Measurements from ENCODE around the gene IL4I1. TPM values are rescaled to one million over a fixed set of nuclear protein-coding genes. Genes with fewer than 3 reads are reported as not detected.

IL4I1 gene
- total and polyA plus RNA-seq, 3 experiments from 2014 or later = 13.1 to 39.1 (median 35.6) TPM

DNA sequence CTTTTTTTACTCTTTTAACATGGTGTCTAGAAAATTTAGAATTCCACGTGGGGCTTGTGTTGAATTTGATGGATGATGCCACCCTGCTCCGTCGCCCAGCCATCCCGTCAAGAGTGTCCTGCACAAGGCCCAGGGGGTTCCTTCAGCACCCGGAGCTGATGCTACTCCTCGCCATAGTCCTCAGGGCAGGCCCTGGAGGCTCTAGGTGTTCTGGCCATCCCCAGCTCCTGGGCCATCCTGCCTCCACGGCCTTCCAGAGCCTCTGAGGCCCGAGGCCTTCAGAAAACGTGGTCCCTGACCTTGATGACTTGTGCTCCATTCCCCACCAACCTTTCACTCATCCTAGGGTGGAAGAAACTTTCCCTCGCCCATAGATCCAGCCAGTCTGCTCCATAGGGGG, 22.9 kb downstream of the IL4I1 start:
- H3K4me1 ChIP-seq (ENCODE audit: insufficient read depth, low read length) = peaks cover 32% of the 10 kb centered on the region
- peak overlapping the region in 1 of 7 donors; percentile 18 for H3K4me3 Mint-ChIP-seq
- H3K27me3 ChIP-seq (ENCODE audit: insufficient read depth, low read length, poor library complexity, severe bottlenecking) = no peaks in the 10 kb centered on the region
- H3K4me3 ChIP-seq (ENCODE audit: low read length) = no peak overlapping the region
- peak overlapping the region in 1 of 8 donors; percentile 39 for H3K27ac Mint-ChIP-seq
- peaks cover 21 to 38% (median 34%) of the 10 kb centered on the region in 3 donors for H3K4me1 Mint-ChIP-seq
- H3K27ac ChIP-seq (ENCODE audit: low read depth, low read length) = no peak overlapping the region
- H3K36me3 Mint-ChIP-seq = peaks cover 0 to 10% (median 2%) of the 10 kb centered on the region in 3 donors
- ChIA-PET CTCF (no interaction called here), POLR2A (interaction anchor here (0.5 kb wide), 1 partner anchor 63 kb away, joined by 3 read pairs; no protein-coding TSS in a partner anchor)
- H3K9me3 Mint-ChIP-seq = no peaks in the 10 kb centered on the region
- no peak for DNase-seq
- H3K9me3 ChIP-seq (ENCODE audit: low read length) = no peaks in the 10 kb centered on the region
- no peaks in the 10 kb centered on the region for H3K36me3 ChIP-seq (ENCODE audit: insufficient read depth, low read length)
- peaks cover 0 to 3% of the 10 kb centered on the region in 2 donors for H3K27me3 Mint-ChIP-seq

DNA sequence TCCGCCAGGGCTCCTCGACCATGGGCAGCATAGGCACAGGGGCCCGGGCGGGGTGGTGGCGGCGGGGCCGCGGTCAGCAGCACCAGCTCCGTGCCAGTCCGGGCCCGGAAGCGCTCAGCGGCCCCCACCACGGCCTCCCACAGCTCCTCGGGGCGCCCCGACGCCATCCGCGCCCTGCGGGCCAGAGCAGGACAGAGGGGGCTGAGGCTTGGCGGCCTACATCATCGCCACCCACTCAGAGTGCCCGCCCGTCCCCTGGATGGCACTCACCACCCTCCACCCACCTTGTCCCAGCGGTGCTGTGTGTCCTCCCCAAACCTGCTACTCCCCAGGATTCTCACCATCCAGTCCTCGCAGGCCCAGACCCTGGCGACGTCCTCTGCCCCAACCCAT, 23.6 kb downstream of the IL4I1 start:
- POLR2A ChIA-PET = no interaction called here
- no peak overlapping the region for H3K4me3 ChIP-seq (ENCODE audit: low read length)
- Mint-ChIP-seq H3K27ac (no peak overlapping the region), H3K27me3 (peaks cover 0 to 1% of the 10 kb centered on the region in 2 donors), H3K4me1 (peaks cover 18 to 31% (median 27%) of the 10 kb centered on the region in 3 donors), H3K36me3 (peaks cover 0 to 8% (median 2%) of the 10 kb centered on the region in 3 donors), H3K9me3 (peaks cover 0 to 3% (median 0%) of the 10 kb centered on the region in 5 donors), H3K4me3 (no peak overlapping the region)
- no peak for DNase-seq
- CTCF ChIA-PET = no interaction called here
- H3K27ac ChIP-seq (ENCODE audit: low read depth, low read length) = no peak overlapping the region
- no peaks in the 10 kb centered on the region for H3K9me3 ChIP-seq (ENCODE audit: low read length)
- H3K4me1 ChIP-seq (ENCODE audit: insufficient read depth, low read length) = peaks cover 32% of the 10 kb centered on the region
- H3K36me3 ChIP-seq (ENCODE audit: insufficient read depth, low read length) = no peaks in the 10 kb centered on the region
- H3K27me3 ChIP-seq (ENCODE audit: insufficient read depth, low read length, poor library complexity, severe bottlenecking) = no peaks in the 10 kb centered on the region

DNA sequence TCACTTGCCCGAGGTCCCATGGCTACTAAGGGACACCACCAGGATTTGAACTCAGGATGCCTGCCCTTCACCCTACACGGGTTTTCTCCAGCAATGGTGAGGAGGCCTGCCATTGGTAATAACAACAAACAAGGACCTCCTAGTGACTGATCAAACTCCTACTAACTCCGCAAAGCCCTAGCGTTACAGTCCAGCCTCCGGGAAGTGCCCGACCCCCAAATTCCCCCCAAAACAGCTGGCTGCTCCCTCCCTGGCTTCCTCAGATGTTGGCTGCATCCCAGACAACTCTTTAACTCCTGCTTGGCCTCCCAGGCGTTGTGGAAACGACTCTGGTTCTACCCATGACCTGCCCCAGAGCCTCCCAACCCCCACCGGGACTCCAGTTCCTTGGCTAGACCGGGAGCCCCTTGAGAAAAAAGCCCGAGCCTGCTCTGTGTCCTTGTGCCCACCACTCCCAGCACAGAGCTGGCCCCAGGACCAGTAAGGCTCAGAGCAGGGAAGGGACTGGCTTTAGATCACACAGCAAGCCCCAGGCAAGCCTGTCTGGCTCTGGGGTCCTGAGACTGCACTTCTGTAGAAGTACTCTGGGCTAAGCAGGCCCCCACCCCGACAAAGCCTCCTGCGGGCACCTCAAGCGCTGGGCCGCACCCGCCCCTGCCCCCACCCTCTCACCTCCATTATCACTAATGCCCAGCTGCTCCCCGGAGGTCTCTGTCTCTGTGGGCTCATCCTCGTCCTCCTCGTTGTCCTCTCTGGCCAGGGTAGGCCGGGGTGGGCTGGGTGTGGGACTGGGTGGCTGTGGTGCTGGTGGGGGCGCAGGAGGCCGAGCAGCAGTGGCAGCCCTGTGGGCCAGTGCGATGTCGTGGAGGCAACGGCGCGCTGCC, 24.2 kb downstream of the IL4I1 start:
- Histone ChIP-seq H3K4me1 (ENCODE audit: insufficient read depth, low read length) (peaks cover 36% of the 10 kb centered on the region), H3K27ac (ENCODE audit: low read depth, low read length) (no peak overlapping the region), H3K27me3 (ENCODE audit: insufficient read depth, low read length, poor library complexity, severe bottlenecking) (no peaks in the 10 kb centered on the region), H3K36me3 (ENCODE audit: insufficient read depth, low read length) (no peaks in the 10 kb centered on the region), H3K9me3 (ENCODE audit: low read length) (no peaks in the 10 kb centered on the region), H3K4me3 (ENCODE audit: low read length) (no peak overlapping the region)
- peaks cover 0 to 3% of the 10 kb centered on the region in 2 donors for H3K27me3 Mint-ChIP-seq
- H3K4me3 Mint-ChIP-seq = peak overlapping the region in 5 of 7 donors; percentile 20 to 69 (median 39)
- POLR2A ChIA-PET = no interaction called here
- no peak for DNase-seq
- CTCF ChIA-PET = no interaction called here
- H3K36me3 Mint-ChIP-seq = peaks cover 0 to 8% (median 0%) of the 10 kb centered on the region in 3 donors
- H3K4me1 Mint-ChIP-seq = peaks cover 18 to 27% (median 24%) of the 10 kb centered on the region in 3 donors
- peaks cover 0 to 3% (median 0%) of the 10 kb centered on the region in 5 donors for H3K9me3 Mint-ChIP-seq
- peak overlapping the region in 3 of 8 donors; percentile 10 to 73 (median 72) for H3K27ac Mint-ChIP-seq

DNA sequence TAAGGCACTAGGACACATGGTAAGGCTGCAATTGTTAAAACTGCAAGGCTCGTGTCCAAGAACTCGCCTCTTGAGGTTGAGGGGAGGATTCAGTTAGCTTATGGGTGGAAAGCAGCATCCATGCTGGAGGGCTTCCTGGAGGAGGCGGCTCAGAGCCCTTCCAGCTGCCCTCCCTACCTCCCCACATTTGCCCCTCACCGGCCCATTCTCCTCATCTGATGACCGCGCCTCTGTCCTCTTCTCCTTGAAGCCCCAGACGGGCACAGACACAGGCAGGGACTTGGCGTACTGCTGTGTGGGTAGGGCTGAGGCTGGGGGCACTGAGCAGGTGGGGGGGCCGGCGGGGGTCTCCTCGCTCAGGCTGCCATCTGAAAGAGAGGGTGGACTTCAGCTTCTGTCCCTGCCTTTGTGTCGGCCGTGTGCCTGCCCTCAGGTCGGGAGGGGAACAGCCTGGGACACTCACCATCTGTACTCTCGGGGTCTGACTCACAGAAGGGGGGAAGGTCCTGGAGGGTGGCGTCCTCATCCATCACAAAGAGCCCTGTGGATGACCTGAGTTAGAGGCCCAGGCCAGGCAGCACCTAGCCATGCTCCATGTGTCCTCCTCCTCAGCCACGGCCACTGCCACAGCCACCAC, 25.2 kb downstream of the IL4I1 start:
- POLR2A ChIA-PET = interaction anchor here (0.6 kb wide), 1 partner anchor 192 kb away, joined by 3 read pairs; no protein-coding TSS in a partner anchor
- Histone ChIP-seq H3K36me3 (ENCODE audit: insufficient read depth, low read length) (no peaks in the 10 kb centered on the region), H3K9me3 (ENCODE audit: low read length) (no peaks in the 10 kb centered on the region), H3K27me3 (ENCODE audit: insufficient read depth, low read length, poor library complexity, severe bottlenecking) (no peaks in the 10 kb centered on the region), H3K4me1 (ENCODE audit: insufficient read depth, low read length) (peaks cover 41% of the 10 kb centered on the region), H3K27ac (ENCODE audit: low read depth, low read length) (no peak overlapping the region), H3K4me3 (ENCODE audit: low read length) (no peak overlapping the region)
- peaks cover 24 to 33% (median 27%) of the 10 kb centered on the region in 3 donors for H3K4me1 Mint-ChIP-seq
- H3K27ac Mint-ChIP-seq = peak overlapping the region in 5 of 8 donors; percentile 29 to 93 (median 68)
- DNase-seq = peak in 1 of 5 donors; percentile 45
- H3K36me3 Mint-ChIP-seq = peaks cover 0 to 15% (median 0%) of the 10 kb centered on the region in 3 donors
- H3K9me3 Mint-ChIP-seq = peaks cover 0 to 3% (median 0%) of the 10 kb centered on the region in 5 donors
- peak overlapping the region in 4 of 7 donors; percentile 20 to 55 (median 36) for H3K4me3 Mint-ChIP-seq
- CTCF ChIA-PET = no interaction called here
- H3K27me3 Mint-ChIP-seq = peaks cover 0 to 4% of the 10 kb centered on the region in 2 donors

DNA sequence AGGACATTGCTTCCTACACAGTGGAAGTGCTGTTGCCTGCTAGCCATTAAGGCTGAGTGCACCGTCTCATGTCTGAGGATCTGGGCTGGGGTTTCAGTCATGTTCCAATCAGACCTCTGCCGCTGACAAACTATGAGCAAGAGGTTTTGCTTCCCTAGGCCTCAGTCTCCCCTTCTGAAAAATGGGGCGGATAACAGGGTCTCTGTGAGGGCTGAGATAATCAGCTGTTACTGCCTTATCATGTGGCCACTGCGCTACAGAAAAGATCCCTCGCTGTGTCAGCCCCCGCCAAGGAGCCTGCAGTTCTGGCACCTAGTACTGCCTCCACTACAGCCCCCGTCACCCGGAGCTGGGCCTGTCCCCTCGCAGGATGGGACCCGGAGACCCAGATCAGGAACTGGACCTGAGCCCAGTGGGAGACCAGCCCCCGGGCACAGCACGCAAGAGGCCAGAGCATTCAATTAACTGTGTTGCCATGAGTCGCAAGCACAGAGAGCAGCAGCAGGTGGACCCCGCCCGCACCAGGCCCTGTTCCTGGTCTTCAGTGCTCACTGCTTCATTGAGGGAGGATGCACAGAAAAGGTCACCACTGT, 26.3 kb downstream of the IL4I1 start:
- H3K4me1 ChIP-seq (ENCODE audit: insufficient read depth, low read length) = peaks cover 44% of the 10 kb centered on the region
- peaks cover 0 to 17% (median 0%) of the 10 kb centered on the region in 3 donors for H3K36me3 Mint-ChIP-seq
- DNase-seq = peak in 1 of 5 donors; percentile 49
- no peaks in the 10 kb centered on the region for H3K9me3 ChIP-seq (ENCODE audit: low read length)
- no peaks in the 10 kb centered on the region for H3K36me3 ChIP-seq (ENCODE audit: insufficient read depth, low read length)
- H3K27ac Mint-ChIP-seq = peak overlapping the region in 7 of 8 donors; percentile 66 to 97 (median 89)
- ChIA-PET POLR2A (interaction anchor here (0.6 to 1.1 kb wide), 2 partner anchors 11 to 191 kb away, joined by 3 to 4 read pairs; no protein-coding TSS in a partner anchor), CTCF (interaction anchor here (1.8 kb wide), 1 partner anchor 20 kb away, joined by 6 read pairs; no protein-coding TSS in a partner anchor)
- peaks cover 0 to 3% (median 0%) of the 10 kb centered on the region in 5 donors for H3K9me3 Mint-ChIP-seq
- H3K4me1 Mint-ChIP-seq = peaks cover 21 to 36% (median 27%) of the 10 kb centered on the region in 3 donors
- H3K4me3 Mint-ChIP-seq = peak overlapping the region in 2 of 7 donors; percentile 84 to 86
- H3K27me3 ChIP-seq (ENCODE audit: insufficient read depth, low read length, poor library complexity, severe bottlenecking) = no peaks in the 10 kb centered on the region
- H3K27ac ChIP-seq (ENCODE audit: low read depth, low read length) = peak overlapping the region; percentile 71
- peak overlapping the region; percentile 73 for H3K4me3 ChIP-seq (ENCODE audit: low read length)
- H3K27me3 Mint-ChIP-seq = peaks cover 0 to 4% of the 10 kb centered on the region in 2 donors

DNA sequence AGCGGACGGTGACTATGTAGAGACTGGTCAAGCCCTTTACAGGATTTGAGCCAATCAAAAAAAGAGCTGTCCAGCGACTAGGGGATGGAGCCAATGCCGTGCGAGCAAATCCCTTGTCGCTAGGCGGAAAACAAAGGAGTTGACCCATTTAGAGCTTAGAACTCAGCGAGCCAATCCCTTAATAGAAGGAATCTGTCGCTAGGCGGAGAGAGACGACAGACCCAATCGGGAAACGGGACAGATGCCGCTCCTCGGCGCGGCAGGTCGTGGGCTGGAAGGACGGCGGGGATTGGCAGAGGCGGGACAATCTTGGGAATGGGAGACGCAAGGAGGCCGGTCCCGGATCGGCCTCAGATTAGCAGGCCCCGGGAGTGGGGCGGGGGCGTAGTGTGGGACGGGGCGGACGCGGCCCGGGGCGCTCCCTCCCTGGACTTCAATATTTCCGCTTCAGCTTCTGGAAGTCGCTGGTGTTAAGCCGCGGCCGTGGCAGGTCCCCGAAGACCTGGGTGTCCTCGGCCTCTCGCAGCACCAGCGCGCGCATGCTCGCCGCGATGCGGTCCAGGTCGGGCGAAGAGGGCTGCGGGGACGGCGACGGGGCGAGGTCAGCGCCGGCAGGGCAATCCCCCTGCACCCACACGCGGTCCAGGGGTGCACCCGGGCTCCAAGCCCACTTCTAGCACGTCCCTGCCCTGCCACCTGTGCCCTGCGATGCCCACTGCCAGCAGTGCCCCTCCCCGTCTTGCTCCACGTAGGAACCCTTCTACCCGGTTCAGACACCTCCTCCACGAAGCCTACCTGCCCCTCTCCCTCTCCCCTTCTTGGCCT, 27.0 kb downstream of the IL4I1 start:
- H3K9me3 Mint-ChIP-seq = peaks cover 0 to 3% (median 0%) of the 10 kb centered on the region in 5 donors
- H3K36me3 Mint-ChIP-seq = peaks cover 0 to 21% (median 2%) of the 10 kb centered on the region in 3 donors
- peaks cover 18 to 32% (median 29%) of the 10 kb centered on the region in 3 donors for H3K4me1 Mint-ChIP-seq
- CTCF ChIA-PET = interaction anchor here (0.6 to 1.8 kb wide), 5 partner anchors 21 to 397 kb away, joined by 3 to 6 read pairs (median 3); partner anchors contain the start of gene AP2A1
- DNase-seq = peak; percentile 89 to 93 (median 92)
- Histone ChIP-seq H3K27me3 (ENCODE audit: insufficient read depth, low read length, poor library complexity, severe bottlenecking) (no peaks in the 10 kb centered on the region), H3K4me3 (ENCODE audit: low read length) (peak overlapping the region; percentile 73), H3K9me3 (ENCODE audit: low read length) (no peaks in the 10 kb centered on the region), H3K27ac (ENCODE audit: low read depth, low read length) (peak overlapping the region; percentile 71), H3K4me1 (ENCODE audit: insufficient read depth, low read length) (peaks cover 47% of the 10 kb centered on the region), H3K36me3 (ENCODE audit: insufficient read depth, low read length) (peaks cover under 1% of the 10 kb centered on the region)
- peak overlapping the region in 2 of 7 donors; percentile 84 to 86 for H3K4me3 Mint-ChIP-seq
- peaks cover 0 to 4% of the 10 kb centered on the region in 2 donors for H3K27me3 Mint-ChIP-seq
- H3K27ac Mint-ChIP-seq = peak overlapping the region in 7 of 8 donors; percentile 66 to 97 (median 89)
- POLR2A ChIA-PET = interaction anchor here (0.7 to 1.7 kb wide), 10 partner anchors 8 to 230 kb away, joined by 3 to 17 read pairs (median 4); partner anchors contain the start of genes AKT1S1, AP2A1, ATF5 and MED25
